Lower lobe of right lung (tissue), 2 donors: ENCODE results near the gene MOGAT1. TPM values are rescaled to one million over a fixed set of nuclear protein-coding genes. Genes with fewer than 3 reads are reported as not detected.

Experiments used
- ATAC-seq, 2 donors: fragments of 200-7000 bp; cut with Tn5 transposase; one replicate each; pipeline ENCODE4 v1.9.1; 2020 to 2022; ENCODE audit warnings: mild to moderate bottlenecking in 2 of 2, moderate library complexity in 2 of 2
- DNase-seq: peaks from one replicate; pipeline ENCODE4 v3.0.0-alpha.2; 2020
- H3K27ac ChIP-seq: fragments of 200-600 bp; one replicate; pipeline ENCODE4 v1.8.0; 2022
- H3K27me3 ChIP-seq: fragments of 200-600 bp; one replicate; pipeline ENCODE4 v1.8.0; 2022; ENCODE audit warnings: low read depth
- H3K36me3 ChIP-seq: fragments of 200-600 bp; one replicate; pipeline ENCODE4 v1.8.0; 2022; ENCODE audit warnings: mild to moderate bottlenecking
- H3K4me1 ChIP-seq: fragments of 200-600 bp; one replicate; pipeline ENCODE4 v1.8.0; 2022
- H3K4me3 ChIP-seq: fragments of 200-600 bp; one replicate; pipeline ENCODE4 v1.8.0; 2022; ENCODE audit warnings: mild to moderate bottlenecking
- H3K9me3 ChIP-seq: fragments of 200-600 bp; one replicate; pipeline ENCODE4 v1.8.0; 2022
- intact Hi-C: fragments of 100-400 bp; cut with DNase I; formaldehyde crosslinking; loops from one replicate; pipeline ENCODE4 v1.11.0; 2022
- total RNA-seq: library from RNA; stranded (reverse); fragmentation: NEBNext Ultra II Directional; extraction: Animal tissue kit (Norgen Biotek cat#: 25700); gene quantifications from one replicate; pipeline ENCODE4 v1.2.1, GENCODE V29; 2021
- TF ChIP-seq, protein P1 (sequence below): fragments of 200-600 bp; IDR thresholded peaks from one replicate; pipeline ENCODE4 v1.8.0; 2022; ENCODE audit warnings: antibody characterized with exemption, mild to moderate bottlenecking
- donor health status: DM: no; HTN: yes; CAD: no; lungs with severe emphysema.

The MOGAT1 gene
- total RNA-seq, 1 donor from 2014 or later, result 3.2 TPM

DNA sequence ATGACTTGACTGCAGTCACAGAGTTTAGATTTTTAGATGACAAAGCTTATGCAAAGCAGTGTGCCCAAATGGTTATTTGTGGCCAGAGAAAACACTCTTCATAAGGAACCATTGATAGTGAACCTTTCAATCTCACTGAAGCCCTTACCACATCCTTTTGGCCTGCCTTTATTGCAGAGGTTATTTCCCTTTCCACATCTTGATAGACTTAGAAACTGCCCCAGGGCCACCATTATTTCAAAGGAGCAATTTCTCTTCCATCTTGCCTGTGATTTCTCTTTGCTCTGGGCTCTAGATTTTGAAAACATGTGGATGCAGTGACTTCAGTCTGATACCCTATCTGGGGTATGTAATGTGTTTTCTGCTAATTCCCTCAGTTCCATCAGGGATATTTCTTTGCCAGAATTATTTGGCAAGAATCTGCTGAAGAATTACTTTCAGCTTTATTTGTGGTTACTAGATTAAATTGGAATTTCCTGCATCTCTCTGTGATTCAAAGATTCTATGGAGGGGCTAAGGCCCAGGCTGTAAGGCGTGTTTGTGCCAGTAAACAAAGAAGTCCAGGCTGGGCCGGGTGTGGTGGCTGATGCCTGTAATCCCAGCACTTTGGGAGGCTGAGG, 51.0 kb downstream of the MOGAT1 start:
- intact Hi-C loops, result no loop called here
- no peaks in the 10 kb centered on the region for H3K36me3 ChIP-seq
- DNase-seq (no peak), ATAC-seq (no peak)
- H3K27me3 ChIP-seq, result no peaks in the 10 kb centered on the region
- no peak overlapping the region for H3K27ac ChIP-seq
- no peaks in the 10 kb centered on the region for H3K4me1 ChIP-seq
- H3K4me3 ChIP-seq, result no peak overlapping the region
- no peaks in the 10 kb centered on the region for H3K9me3 ChIP-seq
- TF ChIP-seq, protein P1, sequence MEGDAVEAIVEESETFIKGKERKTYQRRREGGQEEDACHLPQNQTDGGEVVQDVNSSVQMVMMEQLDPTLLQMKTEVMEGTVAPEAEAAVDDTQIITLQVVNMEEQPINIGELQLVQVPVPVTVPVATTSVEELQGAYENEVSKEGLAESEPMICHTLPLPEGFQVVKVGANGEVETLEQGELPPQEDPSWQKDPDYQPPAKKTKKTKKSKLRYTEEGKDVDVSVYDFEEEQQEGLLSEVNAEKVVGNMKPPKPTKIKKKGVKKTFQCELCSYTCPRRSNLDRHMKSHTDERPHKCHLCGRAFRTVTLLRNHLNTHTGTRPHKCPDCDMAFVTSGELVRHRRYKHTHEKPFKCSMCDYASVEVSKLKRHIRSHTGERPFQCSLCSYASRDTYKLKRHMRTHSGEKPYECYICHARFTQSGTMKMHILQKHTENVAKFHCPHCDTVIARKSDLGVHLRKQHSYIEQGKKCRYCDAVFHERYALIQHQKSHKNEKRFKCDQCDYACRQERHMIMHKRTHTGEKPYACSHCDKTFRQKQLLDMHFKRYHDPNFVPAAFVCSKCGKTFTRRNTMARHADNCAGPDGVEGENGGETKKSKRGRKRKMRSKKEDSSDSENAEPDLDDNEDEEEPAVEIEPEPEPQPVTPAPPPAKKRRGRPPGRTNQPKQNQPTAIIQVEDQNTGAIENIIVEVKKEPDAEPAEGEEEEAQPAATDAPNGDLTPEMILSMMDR, result no peak

- intact Hi-C loops, result no loop called here
- ATAC-seq (no peak), DNase-seq (no peak)
- H3K4me3 ChIP-seq, result no peak overlapping the region
- H3K36me3 ChIP-seq, result no peaks in the 10 kb centered on the region
- TF ChIP-seq, protein P1, result no peak
- no peaks in the 10 kb centered on the region for H3K27me3 ChIP-seq
- H3K27ac ChIP-seq, result no peak overlapping the region
- no peaks in the 10 kb centered on the region for H3K9me3 ChIP-seq
- no peaks in the 10 kb centered on the region for H3K4me1 ChIP-seq
Measured at GRCh38 chr2:222724208-222724607, 52.8 kb downstream of the MOGAT1 start.

GRCh38 chr2:222728621-222729020, 57.2 kb downstream of the MOGAT1 start:
- no peak for DNase-seq
- Histone ChIP-seq H3K9me3 (no peaks in the 10 kb centered on the region), H3K36me3 (no peaks in the 10 kb centered on the region), H3K27ac (no peak overlapping the region), H3K27me3 (no peaks in the 10 kb centered on the region), H3K4me1 (peaks cover 22% of the 10 kb centered on the region), H3K4me3 (no peak overlapping the region)
- TF ChIP-seq, protein P1, result no peak
- intact Hi-C loops, result no loop called here
- ATAC-seq, result no peak

DNA sequence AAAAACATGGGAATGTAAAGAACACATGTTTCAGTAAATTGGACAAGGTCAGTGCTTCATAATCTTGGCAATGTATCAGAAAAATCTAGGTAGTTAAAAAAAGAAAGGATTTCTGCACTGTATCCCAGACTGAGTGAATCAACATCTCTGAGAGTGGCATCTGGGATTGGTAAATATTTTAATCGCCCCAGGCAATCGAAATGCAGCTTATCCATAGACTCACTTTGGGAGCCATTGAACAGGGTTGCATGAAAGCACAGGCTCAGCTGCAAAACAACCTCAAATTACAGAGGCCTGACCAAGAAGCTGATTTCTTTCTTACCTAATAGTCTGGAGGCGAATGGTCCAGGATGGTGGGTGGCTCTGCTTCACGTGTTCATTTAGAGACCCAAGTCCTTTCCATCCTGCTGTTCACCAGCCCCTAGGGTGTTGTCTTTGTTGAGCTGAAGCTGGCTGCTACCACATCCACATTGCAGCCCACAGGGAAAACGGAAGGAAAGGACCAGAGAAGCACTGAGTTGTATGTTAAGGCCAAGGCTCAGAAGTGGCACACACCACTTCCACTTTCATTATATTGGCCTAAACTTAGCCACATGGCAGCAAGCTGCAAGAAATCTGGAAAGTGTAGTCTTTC, 59.0 kb downstream of the MOGAT1 start:
- TF ChIP-seq, protein P1, result no peak
- Histone ChIP-seq H3K4me1 (peaks cover 34% of the 10 kb centered on the region), H3K4me3 (no peak overlapping the region), H3K36me3 (no peaks in the 10 kb centered on the region), H3K27me3 (no peaks in the 10 kb centered on the region), H3K27ac (no peak overlapping the region), H3K9me3 (no peaks in the 10 kb centered on the region)
- peak; percentile 19 to 32 for ATAC-seq
- intact Hi-C loops, result no loop called here
- DNase-seq, result no peak

DNA sequence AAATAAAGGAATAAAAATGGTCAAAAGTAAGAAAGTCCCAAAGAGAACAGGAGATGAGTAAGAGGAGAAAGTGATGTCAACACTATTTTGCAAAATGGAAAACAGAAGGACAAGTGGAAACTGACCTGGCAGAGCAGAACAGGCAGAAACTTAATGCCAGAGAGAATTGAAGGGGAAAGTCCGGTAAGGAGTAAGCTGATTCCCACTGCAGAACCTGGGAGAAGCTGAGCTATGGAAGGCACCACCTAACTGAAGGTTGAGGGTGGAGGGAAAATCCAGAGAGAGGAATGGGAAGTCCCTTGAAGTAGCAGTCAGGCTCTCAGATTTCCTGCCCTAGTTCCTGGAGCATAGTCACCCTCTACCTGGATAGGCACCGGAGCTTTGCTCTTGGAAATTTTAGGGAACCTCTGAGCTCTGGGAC, 59.8 kb downstream of the MOGAT1 start:
- Histone ChIP-seq H3K4me1 (peaks cover 34% of the 10 kb centered on the region), H3K36me3 (no peaks in the 10 kb centered on the region), H3K4me3 (no peak overlapping the region), H3K27me3 (no peaks in the 10 kb centered on the region), H3K27ac (peak overlapping the region; percentile 18), H3K9me3 (no peaks in the 10 kb centered on the region)
- TF ChIP-seq, protein P1, result no peak
- DNase-seq (no peak), ATAC-seq (no peak)
- intact Hi-C loops, result no loop called here
